B cell (primary cell): ENCODE results near the gene PPP1R12B. TPM values are rescaled to one million over a fixed set of nuclear protein-coding genes. Genes with fewer than 3 reads are reported as not detected.
"Not testable (repeated sequence)": the region's sequence is repeated elsewhere in the genome, so short reads cannot be mapped to it uniquely, and the experiment has no call there.

Experiments
- ATAC-seq: fragments of 200-7000 bp; cut with Tn5 transposase; one replicate; pipeline ENCODE4 v1.10.0; 2021; ENCODE audit warnings: low read depth, mild to moderate bottlenecking, moderate number of reproducible peaks, moderate library complexity
- CTCF ChIA-PET: fragments of 350-600 bp; sonication (Branson Sonifier 250); formaldehyde crosslinking; loops from one replicate; lab custom pipeline; 2021; ENCODE audit warnings: antibody characterized with exemption, inconsistent platforms; lab: Charles Lee
- POLR2A ChIA-PET: fragments of 350-600 bp; sonication (Branson Sonifier 250); formaldehyde crosslinking; loops from one replicate; lab custom pipeline; 2021; ENCODE audit warnings: antibody characterized with exemption; lab: Charles Lee
- DNase-seq: peaks from one replicate; pipeline ENCODE4 v3.0.0; 2013
- H2AFZ ChIP-seq: 2 replicates; pipeline ENCODE4 v1.6.1; 2012; ENCODE audit warnings: mild to moderate bottlenecking, low read depth, low read length; ENCODE audit not compliant: insufficient read depth, poor library complexity, severe bottlenecking
- H3K27ac ChIP-seq, 2 donors: 1 replicate in 1 of 2; 2 replicates in 1 of 2; pipeline ENCODE4 v1.5.1; 2012 to 2013; ENCODE audit warnings: low read length in 2 of 2, mild to moderate bottlenecking in 2 of 2, moderate library complexity in 1 of 2
- H3K27me3 ChIP-seq, 4 experiments: fragments of 200-600 bp in 1 of 4; sonication (generic) in 1 of 4; replicated peaks in 1 of 4; 1 replicate in 2 of 4; 2 replicates in 2 of 4; pipeline versions ENCODE4 v1.6.1 to v1.7.0; 2013 to 2016; ENCODE audit warnings: low read length in 3 of 4, mild to moderate bottlenecking in 2 of 4, mixed read lengths in 1 of 4, moderate library complexity in 1 of 4; ENCODE audit not compliant: insufficient read depth in 4 of 4, control insufficient read depth in 3 of 4; ENCODE audit errors: control extremely low read depth in 1 of 4
- H3K36me3 ChIP-seq, 2 experiments: replicated peaks in 1 of 2; 1 replicate in 1 of 2; 2 replicates in 1 of 2; pipeline versions ENCODE4 v1.6.1 to v1.7.1; 2013; ENCODE audit warnings: low read length in 1 of 2; ENCODE audit not compliant: insufficient read depth in 2 of 2, control insufficient read depth in 1 of 2; ENCODE audit errors: control extremely low read depth in 1 of 2, extremely low read depth in 1 of 2
- H3K4me1 ChIP-seq, 2 donors: fragments of 200-600 bp in 1 of 2; sonication (generic) in 1 of 2; 1 replicate in 1 of 2; 2 replicates in 1 of 2; pipeline versions ENCODE4 v1.5.1 to v1.6.1; 2013 to 2017; ENCODE audit warnings: low read length in 2 of 2; ENCODE audit not compliant: control insufficient read depth in 2 of 2, insufficient read depth in 2 of 2
- H3K4me2 ChIP-seq: replicated peaks from 2 replicates; pipeline ENCODE3; 2012; ENCODE audit warnings: mild to moderate bottlenecking, low read depth, low read length; ENCODE audit not compliant: poor library complexity, severe bottlenecking
- H3K4me3 ChIP-seq, 5 experiments: fragments of 200-600 bp in 1 of 5; sonication (generic) in 1 of 5; 1 replicate in 3 of 5; 2 replicates in 2 of 5; pipeline versions ENCODE4 v1.5.1 to v1.7.0; 2011 to 2016; ENCODE audit warnings: low read length in 4 of 5, mild to moderate bottlenecking in 4 of 5, low read depth in 2 of 5, control low read depth in 1 of 5, moderate library complexity in 1 of 5; ENCODE audit not compliant: insufficient read depth in 1 of 5; ENCODE audit errors: control extremely low read depth in 1 of 5, extremely low read depth in 1 of 5
- H3K79me2 ChIP-seq: fragments of 200-600 bp; sonication (generic); one replicate; pipeline ENCODE4 v1.6.0; 2016; ENCODE audit warnings: low read length; ENCODE audit not compliant: control insufficient read depth, insufficient read depth
- H3K9ac ChIP-seq: fragments of 200-600 bp; sonication (generic); 2 replicates; pipeline ENCODE4 v1.6.1; 2017; ENCODE audit warnings: mild to moderate bottlenecking, low read length, moderate library complexity
- H3K9me3 ChIP-seq, 3 donors: one replicate each; pipeline versions ENCODE4 v1.6.1 to v1.7.1; 2013; ENCODE audit warnings: low read length in 2 of 3; ENCODE audit not compliant: control insufficient read depth in 2 of 3, insufficient read depth in 1 of 3; ENCODE audit errors: control extremely low read depth in 1 of 3
- H4K20me1 ChIP-seq: 2 replicates; pipeline ENCODE4 v1.6.0; 2012; ENCODE audit warnings: mild to moderate bottlenecking, low read length; ENCODE audit not compliant: insufficient read depth, control insufficient read depth, poor library complexity, severe bottlenecking
- H3K27ac Mint-ChIP-seq: one replicate; pipeline ENCODE4 v1.8.0; 2021; ENCODE audit warnings: mixed read lengths
- H3K27me3 Mint-ChIP-seq: one replicate; pipeline ENCODE4 v1.8.0; 2021; ENCODE audit warnings: mixed read lengths
- H3K4me1 Mint-ChIP-seq: one replicate; pipeline ENCODE4 v1.8.0; 2021; ENCODE audit warnings: mixed read lengths
- H3K4me3 Mint-ChIP-seq: one replicate; pipeline ENCODE4 v1.8.0; 2021; ENCODE audit warnings: mixed read lengths
- H3K9me3 Mint-ChIP-seq: one replicate; pipeline ENCODE4 v1.8.0; 2022; ENCODE audit warnings: mixed read lengths; ENCODE audit not compliant: insufficient read depth
- CTCF ChIP-seq: fragments of 200-600 bp; IDR thresholded peaks from one replicate; pipeline ENCODE4 v1.8.0; 2022; ENCODE audit warnings: antibody characterized with exemption, mild to moderate bottlenecking
- EZH2 ChIP-seq: IDR thresholded peaks from 2 replicates; pipeline ENCODE4 v1.6.1; 2012; ENCODE audit warnings: borderline replicate concordance, low read depth, mild to moderate bottlenecking, moderate library complexity, low read length; ENCODE audit not compliant: insufficient read depth, poor library complexity, severe bottlenecking
- WGBS: methylation state at CpG from one replicate; pipeline ENCODE4 v1.1.5; 2013; ENCODE audit warnings: missing lambda C conversion rate; ENCODE audit not compliant: insufficient coverage; 5-methylcytosine and 5-hydroxymethylcytosine counted together
- intact Hi-C: fragments of 100-400 bp; cut with micrococcal nuclease; formaldehyde crosslinking; loops from one replicate; pipeline ENCODE4 v1.10.0; 2022
- polyA plus RNA-seq: library from polyadenylated mRNA; depleted of rRNA; stranded (reverse); fragments of >200 nt; gene quantifications from 2 replicates; pipeline ENCODE4 v1.2.3, GENCODE V29; 2012
- total RNA-seq, 2 donors: library from RNA; stranded (reverse); fragments of 120-200 nt in 1 of 2; gene quantifications; 1 replicate in 1 of 2; 2 replicates in 1 of 2; pipeline versions ENCODE4 v1.2.3 to v1.2.4, GENCODE V29; 2013 to 2022

Gene PPP1R12B
- total and polyA plus RNA-seq, 2 donors (not counting 1 experiment from before 2014, with no cell fraction given): 7.1 to 49.6 TPM

GRCh38 chr1:202540014-202540413 lies 191.5 kb downstream of the PPP1R12B start:
- Mint-ChIP-seq H3K27ac (no peak overlapping the region), H3K9me3 (no peaks in the 10 kb centered on the region), H3K27me3 (no peaks in the 10 kb centered on the region), H3K4me1 (peaks cover 20% of the 10 kb centered on the region), H3K4me3 (no peak overlapping the region)
- ChIA-PET POLR2A (no interaction called here), CTCF (no interaction called here)
- Histone ChIP-seq H4K20me1 (no peaks in the 10 kb centered on the region), H3K27ac (no peak overlapping the region), H3K4me2 (no peak overlapping the region), H2AFZ (no peak overlapping the region), H3K27me3 (no peaks in the 10 kb centered on the region), H3K4me3 (no peak overlapping the region), H3K4me1 (peaks cover 9 to 10% of the 10 kb centered on the region in 2 donors), H3K9ac (no peak overlapping the region), H3K9me3 (no peaks in the 10 kb centered on the region), H3K36me3 (peaks cover 0 to 1% of the 10 kb centered on the region in 2 experiments), H3K79me2 (no peaks in the 10 kb centered on the region)
- ATAC-seq (no peak), DNase-seq (no peak)
- intact Hi-C loops: no loop called here
- TF ChIP-seq CTCF (no peak), EZH2 (no peak)
- WGBS: 92% methylated on average over 5 of the region's 6 CpGs

GRCh38 chr1:202540448-202540847 lies 191.9 kb downstream of the PPP1R12B start:
- Histone ChIP-seq H3K4me1 (peaks cover 9 to 10% of the 10 kb centered on the region in 2 donors), H2AFZ (no peak overlapping the region), H3K27ac (no peak overlapping the region), H3K9me3 (no peaks in the 10 kb centered on the region), H3K4me3 (no peak overlapping the region), H3K79me2 (no peaks in the 10 kb centered on the region), H3K36me3 (peaks cover 0 to 1% of the 10 kb centered on the region in 2 experiments), H3K27me3 (no peaks in the 10 kb centered on the region), H4K20me1 (no peaks in the 10 kb centered on the region), H3K4me2 (no peak overlapping the region), H3K9ac (no peak overlapping the region)
- intact Hi-C loops: no loop called here
- DNase-seq: no peak
- TF ChIP-seq CTCF (no peak), EZH2 (no peak)
- CTCF ChIA-PET: interaction anchor here (0.6 to 0.9 kb wide), 2 partner anchors 12 to 58 kb away, joined by 3 to 5 read pairs; no protein-coding TSS in a partner anchor
- POLR2A ChIA-PET: no interaction called here
- ATAC-seq: no peak
- Mint-ChIP-seq H3K27ac (no peak overlapping the region), H3K27me3 (no peaks in the 10 kb centered on the region), H3K9me3 (no peaks in the 10 kb centered on the region), H3K4me1 (peaks cover 20% of the 10 kb centered on the region), H3K4me3 (no peak overlapping the region)
- WGBS: no CpG with 5 or more reads among the region's 2 CpGs

GRCh38 chr1:202540858-202541257 lies 192.4 kb downstream of the PPP1R12B start:
- H3K9me3 ChIP-seq, H3K27ac ChIP-seq, H3K9ac ChIP-seq, POLR2A ChIA-PET, H3K27me3 ChIP-seq, DNase-seq, H3K36me3 ChIP-seq, ATAC-seq, H3K27ac Mint-ChIP-seq, H2AFZ ChIP-seq, H3K79me2 ChIP-seq, intact Hi-C loops, H3K4me3 ChIP-seq, H4K20me1 ChIP-seq, H3K4me3 Mint-ChIP-seq, H3K4me2 ChIP-seq, H3K9me3 Mint-ChIP-seq, H3K27me3 Mint-ChIP-seq: not testable (repeated sequence)
- CTCF ChIA-PET: interaction anchor here (0.6 to 0.9 kb wide), 2 partner anchors 13 to 58 kb away, joined by 3 to 5 read pairs; no protein-coding TSS in a partner anchor
- WGBS: no CpG with 5 or more reads among the region's 2 CpGs
- H3K4me1 ChIP-seq: peaks cover 9 to 10% of the 10 kb centered on the region in 2 donors
- peaks cover 20% of the 10 kb centered on the region for H3K4me1 Mint-ChIP-seq
